ENCODE measurements around the gene AMER3. TPM values are rescaled to one million over a fixed set of nuclear protein-coding genes. Genes with fewer than 3 reads are reported as not detected.

The AMER3 gene
- total RNA-seq, 1 donor from 2014 or later = not detected

DNA sequence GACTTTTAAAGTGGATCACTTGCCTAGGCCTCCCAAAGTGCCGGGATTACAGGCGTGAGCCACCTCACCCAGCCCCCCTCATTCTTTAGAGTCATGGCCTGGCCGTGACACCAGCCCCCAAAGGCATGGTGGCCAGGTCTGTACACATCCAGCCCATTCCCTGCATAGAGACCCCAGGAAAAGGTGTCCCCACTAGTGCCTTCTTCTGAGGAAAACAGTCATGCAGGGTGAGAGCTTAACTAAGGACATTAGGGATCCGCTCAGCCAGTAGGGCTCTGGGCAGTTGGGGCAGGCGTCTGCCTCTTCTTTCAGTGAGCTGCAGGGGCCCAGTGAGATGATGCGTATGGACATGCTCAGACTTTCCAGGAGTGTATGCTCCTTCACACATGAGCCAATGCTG is 5.7 kb upstream of the AMER3 start:
- no peaks in the 10 kb centered on the region for H3K9me3 ChIP-seq (ENCODE audit: control insufficient read depth in 3 of 3, low read length in 3 of 3)
- peaks cover under 1 to 12% (median 3%) of the 10 kb centered on the region in 3 donors for H3K27me3 ChIP-seq (ENCODE audit: control insufficient read depth in 3 of 3, insufficient read depth in 3 of 3, low read length in 3 of 3)
- no peaks in the 10 kb centered on the region for H3K36me3 ChIP-seq (ENCODE audit: control insufficient read depth in 3 of 3, insufficient read depth in 3 of 3, low read length in 3 of 3)
- no peak overlapping the region for H3K9ac ChIP-seq (ENCODE audit: low read depth in 1 of 3, low read length in 3 of 3)
- no peak overlapping the region for H3K4me3 ChIP-seq (ENCODE audit: low read length in 3 of 3)
- no peak overlapping the region for H3K27ac ChIP-seq (ENCODE audit: low read depth, low read length)
- H3K4me1 ChIP-seq (ENCODE audit: control insufficient read depth in 3 of 3, insufficient read depth in 3 of 3, low read length in 3 of 3) = no peaks in the 10 kb centered on the region

DNA sequence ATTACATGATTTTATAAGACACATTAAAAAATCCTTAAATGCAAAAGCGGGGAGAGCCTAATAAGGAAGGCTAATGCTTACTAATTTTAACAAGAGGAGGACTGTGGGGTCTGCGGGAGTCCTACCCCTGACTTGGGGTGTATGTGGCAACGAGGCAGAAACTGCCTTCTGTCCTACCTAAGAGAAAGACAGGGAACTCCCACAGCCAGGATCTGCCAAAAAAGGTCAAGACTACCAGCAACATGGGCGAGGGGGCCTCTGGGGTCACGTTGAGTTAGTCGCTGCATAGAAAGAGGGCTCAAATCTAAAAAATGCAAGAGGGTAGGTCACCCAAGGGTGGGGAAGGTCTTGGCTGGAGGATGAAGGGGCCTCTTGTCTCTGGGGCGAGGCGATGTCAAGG is 529 bp upstream of the AMER3 start:
- no peaks in the 10 kb centered on the region for H3K9me3 ChIP-seq (ENCODE audit: control insufficient read depth in 3 of 3, low read length in 3 of 3)
- no peak overlapping the region for H3K9ac ChIP-seq (ENCODE audit: low read depth in 1 of 3, low read length in 3 of 3)
- no peak overlapping the region for H3K4me3 ChIP-seq (ENCODE audit: low read length in 3 of 3)
- H3K4me1 ChIP-seq (ENCODE audit: control insufficient read depth in 3 of 3, insufficient read depth in 3 of 3, low read length in 3 of 3) = peaks cover 0 to 3% (median 0%) of the 10 kb centered on the region in 3 donors
- no peak overlapping the region for H3K27ac ChIP-seq (ENCODE audit: low read depth, low read length)
- peaks cover 29 to 35% (median 34%) of the 10 kb centered on the region in 3 donors for H3K27me3 ChIP-seq (ENCODE audit: control insufficient read depth in 3 of 3, insufficient read depth in 3 of 3, low read length in 3 of 3)
- no peaks in the 10 kb centered on the region for H3K36me3 ChIP-seq (ENCODE audit: control insufficient read depth in 3 of 3, insufficient read depth in 3 of 3, low read length in 3 of 3)

DNA sequence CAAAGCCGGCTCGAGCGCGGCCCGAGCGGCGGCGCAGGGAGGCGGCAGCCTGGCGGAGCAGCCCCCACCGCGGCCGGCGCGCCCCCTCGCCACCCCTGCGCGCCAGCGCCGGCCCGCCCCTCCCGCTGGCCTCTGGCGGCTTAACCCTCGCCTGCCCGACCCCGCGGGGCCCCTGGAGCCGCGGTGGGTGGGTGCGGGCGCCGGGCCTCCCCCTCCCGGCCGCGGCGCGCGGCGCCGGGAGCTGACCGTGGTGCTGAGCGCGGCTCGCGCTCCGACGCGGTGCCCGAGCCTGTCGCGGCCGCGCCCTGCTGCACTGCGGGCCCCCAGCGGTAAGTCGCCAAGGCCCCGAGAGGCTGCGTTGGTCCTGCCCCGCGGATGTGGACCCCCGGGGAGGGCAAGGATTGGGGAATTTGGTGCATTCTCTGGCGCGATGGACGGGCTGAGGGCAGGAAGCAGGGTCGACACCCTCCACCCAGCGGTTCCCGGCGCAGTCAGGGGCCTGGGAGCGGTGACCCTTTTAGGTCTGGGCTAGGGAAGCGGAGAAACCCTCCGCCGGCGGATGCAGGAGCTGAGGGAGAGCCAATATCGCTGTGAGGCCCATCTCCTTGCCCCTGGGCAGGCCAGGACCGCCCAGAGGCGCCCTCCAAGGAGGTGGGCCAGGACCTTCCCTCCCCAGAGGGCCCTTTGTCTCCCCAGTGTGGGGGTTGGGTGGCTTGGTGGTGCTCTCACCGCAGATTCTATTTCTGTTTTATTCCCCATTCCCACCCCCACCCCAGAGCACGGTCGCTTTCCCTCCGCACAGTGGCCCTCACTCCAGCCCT is 923 bp downstream of the AMER3 start:
- H3K27ac ChIP-seq (ENCODE audit: low read depth, low read length) = no peak overlapping the region
- H3K27me3 ChIP-seq (ENCODE audit: control insufficient read depth in 3 of 3, insufficient read depth in 3 of 3, low read length in 3 of 3) = peaks cover 32 to 46% (median 40%) of the 10 kb centered on the region in 3 donors
- no peaks in the 10 kb centered on the region for H3K9me3 ChIP-seq (ENCODE audit: control insufficient read depth in 3 of 3, low read length in 3 of 3)
- peaks cover 0 to 3% (median 0%) of the 10 kb centered on the region in 3 donors for H3K4me1 ChIP-seq (ENCODE audit: control insufficient read depth in 3 of 3, insufficient read depth in 3 of 3, low read length in 3 of 3)
- H3K4me3 ChIP-seq (ENCODE audit: low read length in 3 of 3) = no peak overlapping the region
- no peak overlapping the region for H3K9ac ChIP-seq (ENCODE audit: low read depth in 1 of 3, low read length in 3 of 3)
- H3K36me3 ChIP-seq (ENCODE audit: control insufficient read depth in 3 of 3, insufficient read depth in 3 of 3, low read length in 3 of 3) = no peaks in the 10 kb centered on the region

GRCh38 chr2:130756874-130757668 is 1.7 kb downstream of the AMER3 start:
- H3K9ac ChIP-seq (ENCODE audit: low read depth in 1 of 3, low read length in 3 of 3) = no peak overlapping the region
- H3K4me1 ChIP-seq (ENCODE audit: control insufficient read depth in 3 of 3, insufficient read depth in 3 of 3, low read length in 3 of 3) = peaks cover 0 to 3% (median 0%) of the 10 kb centered on the region in 3 donors
- H3K36me3 ChIP-seq (ENCODE audit: control insufficient read depth in 3 of 3, insufficient read depth in 3 of 3, low read length in 3 of 3) = no peaks in the 10 kb centered on the region
- H3K27me3 ChIP-seq (ENCODE audit: control insufficient read depth in 3 of 3, insufficient read depth in 3 of 3, low read length in 3 of 3) = peaks cover 39 to 48% (median 42%) of the 10 kb centered on the region in 3 donors
- no peak overlapping the region for H3K4me3 ChIP-seq (ENCODE audit: low read length in 3 of 3)
- no peaks in the 10 kb centered on the region for H3K9me3 ChIP-seq (ENCODE audit: control insufficient read depth in 3 of 3, low read length in 3 of 3)
- H3K27ac ChIP-seq (ENCODE audit: low read depth, low read length) = no peak overlapping the region

DNA sequence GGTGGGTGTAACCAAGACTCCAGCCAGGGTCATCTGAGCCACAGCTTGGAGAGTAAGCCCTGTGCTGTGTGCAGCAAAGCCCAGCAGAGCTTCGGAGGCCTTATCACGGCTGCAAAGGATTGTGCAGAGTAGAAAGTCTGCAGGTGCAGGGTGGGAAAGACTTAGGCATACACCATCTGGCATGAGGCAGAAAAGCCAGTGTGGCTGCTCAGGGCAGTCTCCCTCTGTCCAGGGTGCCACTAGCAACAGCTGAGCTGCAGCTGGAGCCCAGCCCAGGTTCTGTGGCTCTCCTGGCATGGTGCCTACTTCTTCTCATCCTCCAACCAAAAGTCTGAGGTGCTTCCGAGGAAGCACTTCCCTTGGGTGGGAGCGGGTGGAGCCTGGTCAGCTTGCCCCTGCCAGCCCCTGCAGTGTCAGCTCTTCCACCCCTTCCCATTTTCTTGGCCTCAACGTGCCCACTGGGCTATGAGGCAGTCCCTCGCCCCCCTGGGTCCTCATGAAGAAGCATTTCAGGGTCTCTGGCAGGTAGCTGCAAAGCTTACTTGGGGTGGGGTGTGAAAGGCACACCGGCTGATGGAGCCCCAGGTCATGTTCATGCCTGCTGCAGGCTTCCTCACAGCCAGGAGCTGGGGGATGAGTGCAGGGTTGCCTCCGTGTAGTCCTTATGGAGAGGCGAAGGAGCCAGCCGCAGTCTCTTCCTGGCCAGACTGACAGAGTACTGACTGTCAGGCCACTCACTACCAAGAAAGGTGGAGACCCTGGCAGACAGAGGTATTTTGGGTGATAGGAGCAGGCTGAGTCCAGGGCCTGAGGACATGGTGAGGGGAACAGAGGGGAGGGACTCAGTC is 4.8 kb downstream of the AMER3 start:
- H3K9ac ChIP-seq (ENCODE audit: low read depth in 1 of 3, low read length in 3 of 3) = no peak overlapping the region
- H3K27me3 ChIP-seq (ENCODE audit: control insufficient read depth in 3 of 3, insufficient read depth in 3 of 3, low read length in 3 of 3) = peaks cover 36 to 37% (median 36%) of the 10 kb centered on the region in 3 donors
- no peak overlapping the region for H3K4me3 ChIP-seq (ENCODE audit: low read length in 3 of 3)
- H3K4me1 ChIP-seq (ENCODE audit: control insufficient read depth in 3 of 3, insufficient read depth in 3 of 3, low read length in 3 of 3) = peaks cover 0 to 3% (median 0%) of the 10 kb centered on the region in 3 donors
- no peak overlapping the region for H3K27ac ChIP-seq (ENCODE audit: low read depth, low read length)
- no peaks in the 10 kb centered on the region for H3K36me3 ChIP-seq (ENCODE audit: control insufficient read depth in 3 of 3, insufficient read depth in 3 of 3, low read length in 3 of 3)
- H3K9me3 ChIP-seq (ENCODE audit: control insufficient read depth in 3 of 3, low read length in 3 of 3) = no peaks in the 10 kb centered on the region

DNA sequence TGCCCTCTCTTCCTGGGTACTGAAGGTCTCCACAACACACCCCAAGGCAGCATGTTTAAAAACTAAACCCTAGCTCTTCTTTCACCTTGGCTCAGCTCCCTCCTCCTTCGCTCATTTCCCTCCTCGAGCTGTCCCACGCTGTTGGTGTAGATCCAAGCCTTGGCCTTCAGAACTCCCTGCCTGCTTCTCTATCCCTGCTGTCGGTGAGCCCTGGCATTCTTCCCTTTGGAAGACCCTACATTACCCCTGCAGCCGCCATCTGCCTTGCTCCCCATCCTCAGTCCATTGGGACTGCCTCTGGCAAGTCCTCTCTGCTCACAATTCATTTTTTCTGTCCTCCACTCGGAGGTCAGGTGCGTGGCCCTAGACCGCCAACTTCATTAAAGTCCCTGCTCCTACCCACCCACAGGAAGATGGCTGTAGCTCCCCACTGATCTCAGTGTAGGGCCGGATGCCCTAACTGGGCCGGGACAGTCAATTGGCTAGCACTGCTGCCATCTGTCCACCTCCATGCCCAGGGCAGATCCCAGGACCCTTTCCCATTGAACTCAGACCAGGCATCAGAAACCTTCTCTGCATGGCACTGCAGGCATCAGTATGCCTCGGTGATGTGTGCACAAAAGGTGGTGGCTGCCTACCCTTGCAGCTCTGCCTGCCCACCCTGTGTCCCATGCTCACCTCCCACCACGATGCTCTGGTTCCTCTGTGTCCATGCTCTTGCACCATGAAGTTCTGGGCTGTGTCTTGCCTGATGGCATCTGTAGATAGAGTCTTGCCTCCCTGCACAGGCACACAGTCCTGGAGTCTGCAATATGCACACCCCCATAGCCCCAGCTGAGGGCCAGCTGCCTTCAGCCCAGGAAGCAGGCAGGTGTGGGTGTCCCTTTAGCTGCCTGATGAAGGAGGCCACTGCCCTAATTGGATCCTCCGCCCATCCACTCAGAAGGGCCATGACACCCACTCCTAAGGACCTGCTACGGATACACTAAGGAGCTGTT is 5.7 kb downstream of the AMER3 start:
- Histone ChIP-seq H3K36me3 (ENCODE audit: control insufficient read depth in 3 of 3, insufficient read depth in 3 of 3, low read length in 3 of 3) (no peaks in the 10 kb centered on the region), H3K4me3 (ENCODE audit: low read length in 3 of 3) (no peak overlapping the region), H3K9me3 (ENCODE audit: control insufficient read depth in 3 of 3, low read length in 3 of 3) (no peaks in the 10 kb centered on the region), H3K4me1 (ENCODE audit: control insufficient read depth in 3 of 3, insufficient read depth in 3 of 3, low read length in 3 of 3) (no peaks in the 10 kb centered on the region), H3K27ac (ENCODE audit: low read depth, low read length) (no peak overlapping the region), H3K27me3 (ENCODE audit: control insufficient read depth in 3 of 3, insufficient read depth in 3 of 3, low read length in 3 of 3) (peaks cover 30 to 32% (median 31%) of the 10 kb centered on the region in 3 donors), H3K9ac (ENCODE audit: low read depth in 1 of 3, low read length in 3 of 3) (no peak overlapping the region)

- Histone ChIP-seq H3K9ac (ENCODE audit: low read depth in 1 of 3, low read length in 3 of 3) (no peak overlapping the region), H3K36me3 (ENCODE audit: control insufficient read depth in 3 of 3, insufficient read depth in 3 of 3, low read length in 3 of 3) (no peaks in the 10 kb centered on the region), H3K4me1 (ENCODE audit: control insufficient read depth in 3 of 3, insufficient read depth in 3 of 3, low read length in 3 of 3) (no peaks in the 10 kb centered on the region), H3K27me3 (ENCODE audit: control insufficient read depth in 3 of 3, insufficient read depth in 3 of 3, low read length in 3 of 3) (peaks cover 19 to 24% (median 21%) of the 10 kb centered on the region in 3 donors), H3K27ac (ENCODE audit: low read depth, low read length) (no peak overlapping the region), H3K9me3 (ENCODE audit: control insufficient read depth in 3 of 3, low read length in 3 of 3) (no peaks in the 10 kb centered on the region), H3K4me3 (ENCODE audit: low read length in 3 of 3) (no peak overlapping the region)
Measured at GRCh38 chr2:130762031-130762909, 6.9 kb downstream of the AMER3 start.

DNA sequence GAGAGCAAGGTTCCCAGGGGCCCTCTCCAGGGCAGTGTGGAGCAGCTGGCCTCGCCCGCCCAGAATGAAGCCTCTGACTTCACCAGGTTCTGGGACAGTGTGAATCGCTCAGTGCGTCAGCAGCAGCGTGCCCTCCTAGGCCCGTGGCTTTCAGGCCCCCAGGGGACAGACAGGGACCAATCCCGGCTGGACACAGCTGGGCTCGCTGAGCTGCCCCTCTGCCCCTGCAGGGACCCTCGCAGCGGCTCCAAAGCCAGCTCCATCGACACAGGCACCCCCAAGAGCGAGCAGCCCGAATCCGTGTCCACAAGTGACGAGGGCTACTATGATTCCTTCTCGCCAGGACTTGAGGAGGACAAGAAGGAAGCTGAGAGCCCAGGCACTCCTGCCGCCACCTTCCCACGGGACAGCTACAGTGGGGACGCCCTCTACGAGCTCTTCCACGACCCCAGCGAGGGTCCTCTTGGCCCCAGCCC is 7.6 kb downstream of the AMER3 start:
- H3K27me3 ChIP-seq (ENCODE audit: control insufficient read depth in 3 of 3, insufficient read depth in 3 of 3, low read length in 3 of 3) = peaks cover 17 to 20% (median 19%) of the 10 kb centered on the region in 3 donors

More for the DNA sequence above, 7.6 kb downstream of the AMER3 start:
- Histone ChIP-seq H3K4me1 (ENCODE audit: control insufficient read depth in 3 of 3, insufficient read depth in 3 of 3, low read length in 3 of 3) (no peaks in the 10 kb centered on the region), H3K27ac (ENCODE audit: low read depth, low read length) (no peak overlapping the region), H3K9ac (ENCODE audit: low read depth in 1 of 3, low read length in 3 of 3) (no peak overlapping the region), H3K9me3 (ENCODE audit: control insufficient read depth in 3 of 3, low read length in 3 of 3) (no peaks in the 10 kb centered on the region), H3K4me3 (ENCODE audit: low read length in 3 of 3) (no peak overlapping the region), H3K36me3 (ENCODE audit: control insufficient read depth in 3 of 3, insufficient read depth in 3 of 3, low read length in 3 of 3) (no peaks in the 10 kb centered on the region)
